ENCODE data around the gene ARHGEF4.

Gene ARHGEF4

DNA sequence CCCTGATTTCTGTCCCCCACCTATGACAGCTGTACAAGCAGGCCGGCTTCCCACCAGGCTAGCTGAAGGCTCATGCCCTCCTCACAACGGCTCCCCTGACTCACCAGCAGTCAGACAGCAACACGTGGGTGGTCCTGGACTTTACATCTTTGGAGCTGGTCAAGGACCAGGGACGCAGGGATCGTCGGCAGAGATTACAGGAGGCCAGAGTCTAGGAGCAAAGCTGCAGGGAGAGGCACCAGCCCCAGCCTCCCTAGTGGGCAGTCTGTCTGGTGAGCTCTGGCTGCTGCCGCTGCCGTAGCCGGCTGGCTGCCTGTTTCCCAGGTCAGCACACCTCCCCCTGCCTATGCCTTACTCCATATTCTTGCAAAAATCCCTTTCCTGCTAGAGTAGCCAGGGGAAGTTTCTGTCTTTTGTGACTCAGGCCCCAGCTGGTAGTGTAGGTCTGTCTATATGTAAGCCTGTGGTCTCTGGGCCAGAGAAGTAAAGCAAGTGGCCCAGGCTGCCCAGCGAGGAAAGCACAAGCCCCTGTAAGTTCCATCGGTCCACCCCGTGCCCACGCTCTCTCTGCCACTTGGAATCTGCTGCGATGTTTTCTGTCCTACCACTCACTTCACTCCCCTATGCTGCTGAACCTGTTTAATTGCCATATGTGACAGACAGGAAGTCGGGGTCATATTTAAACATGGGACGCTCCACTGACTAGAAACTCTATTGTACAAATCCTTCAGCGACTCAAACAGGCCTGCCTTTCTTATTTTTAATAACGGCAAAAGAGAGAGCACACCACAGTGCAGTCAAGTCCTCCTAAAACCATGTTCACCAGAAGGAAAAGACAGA is 2.4 kb upstream of the ARHGEF4 start:
- DNase-seq (ENCODE audit: low read depth, low spot score) = no peak

DNA sequence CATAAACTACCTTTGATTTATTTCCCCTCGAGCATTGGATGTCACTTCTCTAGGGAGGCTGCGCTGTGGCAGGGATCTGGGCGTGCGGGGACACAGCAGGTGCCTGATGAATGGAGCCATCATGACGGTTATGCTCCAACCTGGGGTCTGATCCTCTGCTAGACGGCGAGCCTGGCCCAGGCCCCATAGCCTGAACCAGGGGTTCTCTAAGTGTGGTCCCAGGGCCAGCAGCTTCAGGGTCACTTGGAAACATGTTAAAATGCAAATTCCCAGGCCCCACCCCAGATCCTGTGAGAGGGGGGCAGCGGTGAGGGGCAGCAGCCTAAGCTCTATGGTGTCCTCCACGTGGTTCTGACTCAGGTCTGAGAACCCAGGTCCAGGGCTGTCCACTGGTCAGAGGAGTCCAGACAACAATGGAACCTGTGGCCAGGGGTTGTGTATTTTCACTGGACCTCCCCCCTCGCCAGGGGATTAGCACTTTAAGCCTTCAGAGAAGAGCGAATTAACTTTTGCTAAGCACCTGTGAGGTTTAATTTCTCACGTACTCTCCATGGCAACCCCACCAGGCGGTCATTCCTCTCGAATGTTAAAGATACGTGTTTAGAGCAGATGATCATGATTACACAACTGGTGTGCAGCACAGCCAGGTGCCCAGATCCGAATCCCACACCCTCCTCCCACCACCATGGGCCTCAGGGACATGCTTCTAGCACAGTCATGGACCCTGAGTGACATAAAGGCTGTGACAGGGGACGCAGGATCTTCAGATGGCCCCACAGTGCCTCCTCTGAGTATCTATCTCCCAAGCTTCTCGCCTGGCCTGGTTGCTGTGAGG is 1.6 kb upstream of the ARHGEF4 start:
- DNase-seq (ENCODE audit: low read depth, low spot score) = no peak

DNA sequence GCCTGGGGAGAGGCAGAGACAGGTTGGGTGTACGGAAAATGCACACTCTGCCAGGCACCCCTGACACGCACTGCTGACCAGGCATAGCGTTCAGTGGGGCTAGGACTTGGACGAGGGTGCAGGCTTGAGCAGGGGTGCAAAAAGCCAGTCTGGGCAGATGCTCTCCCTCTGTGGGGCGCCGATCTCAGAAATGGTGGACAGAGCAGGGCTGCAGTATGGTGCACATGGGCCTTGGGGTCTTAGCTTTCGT is 1.0 kb upstream of the ARHGEF4 start:
- no peak for DNase-seq (ENCODE audit: low read depth, low spot score)

DNA sequence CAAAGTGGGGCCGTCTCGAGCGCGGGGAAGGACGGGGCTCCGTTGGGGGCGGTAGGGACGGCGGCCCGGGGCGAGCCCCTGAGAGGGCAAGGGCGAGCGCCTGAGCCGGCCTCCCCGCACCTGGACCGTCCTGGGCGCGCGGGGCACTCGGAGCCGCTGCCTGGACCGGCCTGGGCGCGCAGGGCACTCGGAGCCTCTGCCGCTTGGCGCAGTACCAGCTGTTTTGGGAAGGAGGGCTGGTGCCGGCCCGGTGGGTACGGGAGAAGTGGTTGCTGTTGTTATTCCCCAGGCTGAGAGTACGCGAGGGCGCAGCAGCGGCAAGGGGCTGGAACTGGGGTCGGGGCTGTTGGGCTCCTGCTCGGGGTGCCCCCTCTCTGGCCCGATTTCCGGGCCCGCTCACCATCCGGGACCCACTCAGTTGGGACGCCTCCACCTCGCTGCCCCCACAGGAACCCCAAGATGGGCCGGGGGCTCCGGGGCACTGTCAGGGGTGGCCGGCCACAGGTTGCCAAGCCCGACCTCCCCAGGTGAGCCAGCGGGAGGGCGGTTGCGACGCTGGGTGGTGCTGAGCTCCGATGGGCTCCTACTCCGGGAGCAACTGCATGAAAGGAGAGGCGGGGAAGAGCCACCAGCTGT is 579 bp downstream of the ARHGEF4 start:
- no peak for DNase-seq (ENCODE audit: low read depth, low spot score)

DNA sequence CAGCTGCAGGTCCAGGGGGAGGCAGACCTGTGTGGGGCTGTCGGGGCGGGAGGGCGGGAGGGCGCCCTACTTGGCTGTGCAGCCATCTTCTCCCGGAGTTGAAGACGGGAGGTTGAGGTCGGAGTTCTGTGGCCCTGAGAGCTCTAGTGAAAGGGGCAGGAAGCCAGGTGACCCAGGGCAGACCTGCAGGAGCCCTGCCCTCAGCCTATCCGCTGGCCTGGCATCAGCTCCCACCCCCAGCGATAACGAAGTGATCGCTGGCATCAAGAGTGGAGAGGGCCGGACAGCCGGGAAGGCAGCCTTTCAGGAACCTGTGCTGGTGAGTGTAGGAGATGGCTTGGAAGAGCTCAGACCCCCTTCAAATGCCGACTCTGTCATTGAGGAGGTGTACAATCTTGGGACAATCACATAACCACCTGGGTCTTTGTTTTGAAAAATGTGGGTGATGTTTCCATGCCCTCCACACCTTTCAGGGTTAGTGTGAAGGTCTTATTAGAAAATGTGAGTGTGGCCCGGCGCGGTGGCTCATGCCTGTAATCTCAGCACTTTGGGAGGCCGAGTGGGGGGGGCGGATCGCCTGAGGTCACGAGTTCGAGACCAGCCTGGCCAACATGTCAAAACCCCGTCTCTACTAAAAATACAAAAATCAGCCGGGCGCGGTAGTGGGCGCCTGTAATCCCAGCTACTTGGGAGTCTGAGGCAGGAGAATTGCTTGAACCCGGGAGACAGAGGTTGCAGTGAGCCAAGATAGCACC is 1.3 kb downstream of the ARHGEF4 start:
- DNase-seq (ENCODE audit: low read depth, low spot score) = no peak

DNA sequence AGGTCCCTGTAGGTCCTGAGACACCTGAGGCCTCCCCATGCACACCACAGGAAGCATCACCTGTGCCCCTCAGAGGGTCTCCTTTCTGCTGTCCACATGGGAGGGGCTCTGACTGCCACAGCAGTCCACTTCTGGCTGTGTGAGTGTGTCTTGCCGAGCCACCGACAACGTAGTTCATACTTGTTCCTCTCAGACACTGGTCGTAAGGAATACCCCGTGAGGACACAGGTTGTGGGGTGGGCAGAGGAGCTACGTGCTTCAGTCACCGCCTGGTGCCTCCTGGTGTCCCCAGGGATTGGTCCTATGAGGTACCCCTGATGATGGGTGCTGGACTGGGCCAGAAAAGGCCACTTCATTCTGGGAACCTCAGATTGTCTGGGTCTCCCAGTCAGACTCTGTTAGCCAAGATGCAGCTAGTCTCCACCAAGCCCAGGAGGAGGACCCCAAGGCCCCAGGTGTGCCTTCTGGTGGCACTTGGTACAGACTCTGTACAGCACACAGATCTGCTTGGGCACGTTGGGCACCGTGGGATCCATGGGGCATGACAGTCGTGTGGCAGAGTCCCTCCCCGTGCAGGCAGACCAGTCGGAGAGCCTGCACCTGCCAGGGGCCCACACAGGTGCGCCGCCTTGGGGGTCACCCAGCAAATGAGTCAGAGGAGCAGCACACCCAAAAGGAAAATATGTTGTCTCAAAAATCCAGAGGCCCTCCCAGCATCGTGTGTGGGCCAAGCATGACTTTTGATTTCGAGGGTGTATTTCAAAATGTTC is 2.5 kb downstream of the ARHGEF4 start:
- no peak for DNase-seq (ENCODE audit: low read depth, low spot score)

DNA sequence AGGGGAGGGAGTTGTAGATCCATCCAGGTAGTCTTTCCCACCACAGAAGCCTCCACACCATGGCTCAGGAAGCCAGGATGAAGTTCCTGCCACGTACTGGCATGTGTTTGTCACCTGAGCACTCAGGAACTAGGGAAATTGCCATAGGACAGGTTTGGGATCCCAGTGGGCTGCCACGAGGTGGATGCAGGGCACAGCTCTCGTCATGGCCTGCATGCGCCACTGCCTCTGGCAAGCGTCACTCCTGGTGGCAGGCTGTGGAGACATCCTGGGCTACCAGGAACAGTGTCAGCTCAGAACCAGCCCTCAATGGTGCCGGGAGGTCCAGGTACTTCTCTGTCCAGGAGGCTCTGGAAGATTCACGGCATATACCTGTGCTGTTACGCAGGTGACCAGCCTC is 3.8 kb downstream of the ARHGEF4 start:
- no peak for DNase-seq (ENCODE audit: low read depth, low spot score)

DNA sequence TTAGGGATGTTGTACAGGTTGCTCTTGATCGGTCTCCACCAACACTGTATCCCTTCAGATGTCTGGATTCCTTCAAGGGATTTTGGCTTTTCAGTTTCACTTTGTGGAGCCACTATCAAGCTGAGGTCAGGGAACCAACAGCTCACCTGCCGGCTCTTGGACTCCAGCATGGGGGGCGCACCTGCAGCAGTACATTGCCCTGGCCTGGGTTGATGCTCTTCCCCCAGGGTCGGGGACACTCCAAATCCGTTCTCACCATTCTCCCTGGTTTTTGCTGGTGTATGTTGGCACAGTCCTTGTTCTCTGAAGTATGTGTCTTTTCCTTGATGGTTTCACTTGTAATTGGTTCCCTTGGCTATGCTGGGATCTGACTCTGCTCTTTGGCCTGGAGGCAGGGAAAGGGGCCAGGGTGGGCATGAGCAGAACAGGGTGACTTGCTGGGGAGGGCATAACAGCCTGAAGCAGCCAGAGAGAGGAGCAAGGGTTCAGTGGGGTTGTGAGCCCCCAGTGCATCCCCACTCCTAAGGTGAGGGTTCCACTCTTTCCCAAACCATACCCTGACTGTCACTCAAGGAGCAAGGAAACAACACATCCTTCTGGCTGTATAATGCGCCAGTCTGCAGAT is 5.1 kb downstream of the ARHGEF4 start:
- DNase-seq (ENCODE audit: low read depth, low spot score) = no peak

DNA sequence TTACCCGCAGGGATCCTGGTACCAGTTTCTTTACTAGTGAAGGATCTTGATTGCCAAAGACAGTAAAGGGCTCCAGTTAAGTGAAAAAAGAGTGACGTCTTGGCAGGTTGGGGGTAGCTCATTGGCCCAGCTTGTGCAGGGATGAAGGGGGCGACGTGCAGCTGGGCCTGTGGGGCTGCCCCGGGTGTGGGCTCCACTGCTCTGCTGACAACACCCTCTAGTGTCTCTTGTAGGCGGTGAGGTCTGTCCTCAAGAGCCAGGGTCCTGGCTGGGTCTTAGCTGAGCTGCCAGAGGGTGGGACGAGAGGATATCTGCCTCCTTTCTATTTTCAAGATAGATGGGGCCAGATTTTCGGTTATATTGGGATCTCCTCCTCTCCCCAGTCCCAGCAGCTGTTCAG is 6.1 kb downstream of the ARHGEF4 start:
- DNase-seq (ENCODE audit: low read depth, low spot score) = no peak

DNA sequence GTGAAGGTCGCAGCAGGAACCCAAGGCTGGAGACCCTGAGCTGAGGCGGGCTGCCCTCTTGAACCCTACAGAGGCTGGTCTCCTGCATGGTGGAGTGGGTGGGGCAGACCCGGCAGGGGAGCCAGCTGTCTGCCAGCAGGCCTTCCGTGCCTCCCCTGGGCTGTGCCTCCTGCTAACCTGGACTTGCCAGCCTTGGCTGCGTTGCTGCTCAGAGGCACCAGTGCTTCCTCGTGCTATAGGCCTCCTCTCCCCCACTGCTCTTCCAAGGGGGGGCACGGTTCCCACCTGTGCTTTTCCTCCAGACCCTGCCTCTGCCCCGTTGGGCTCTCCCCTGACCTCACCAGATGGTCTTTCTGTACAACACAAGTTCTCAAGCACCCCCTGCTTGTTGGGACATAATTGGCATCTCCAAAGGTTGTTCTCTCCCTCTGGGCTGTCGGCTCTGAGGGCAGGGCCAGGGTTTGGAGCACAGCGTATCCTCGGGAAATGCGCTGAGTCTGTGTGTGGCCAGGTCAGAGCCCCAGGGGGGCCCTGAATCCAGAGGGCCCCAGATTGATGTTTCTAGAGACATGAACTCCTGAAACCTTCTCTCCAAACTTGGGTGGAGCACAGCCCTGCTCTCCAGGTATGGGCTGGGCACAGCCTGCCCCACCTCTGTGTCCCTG is 6.7 kb downstream of the ARHGEF4 start:
- no peak for DNase-seq (ENCODE audit: low read depth, low spot score)

DNA sequence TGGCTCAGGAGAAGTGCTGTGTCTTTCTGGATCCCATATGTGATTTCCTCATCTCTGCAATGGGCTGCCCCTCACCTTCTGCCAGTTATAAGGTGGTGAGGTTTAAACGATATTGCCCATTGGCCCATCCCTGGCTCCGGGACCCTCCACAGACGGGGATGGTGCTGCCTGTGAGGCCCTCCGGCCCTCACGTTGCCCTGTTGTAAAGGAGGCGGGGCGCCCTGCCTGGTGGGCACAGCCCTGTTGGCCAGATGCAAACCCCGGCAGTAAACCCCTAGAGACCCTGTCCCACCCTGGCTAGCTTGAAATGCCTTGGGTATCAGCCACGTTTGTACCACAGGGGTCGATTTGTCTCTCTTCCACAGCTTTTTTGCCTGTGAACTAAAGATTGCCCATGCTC is 7.4 kb downstream of the ARHGEF4 start:
- no peak for DNase-seq (ENCODE audit: low read depth, low spot score)

DNA sequence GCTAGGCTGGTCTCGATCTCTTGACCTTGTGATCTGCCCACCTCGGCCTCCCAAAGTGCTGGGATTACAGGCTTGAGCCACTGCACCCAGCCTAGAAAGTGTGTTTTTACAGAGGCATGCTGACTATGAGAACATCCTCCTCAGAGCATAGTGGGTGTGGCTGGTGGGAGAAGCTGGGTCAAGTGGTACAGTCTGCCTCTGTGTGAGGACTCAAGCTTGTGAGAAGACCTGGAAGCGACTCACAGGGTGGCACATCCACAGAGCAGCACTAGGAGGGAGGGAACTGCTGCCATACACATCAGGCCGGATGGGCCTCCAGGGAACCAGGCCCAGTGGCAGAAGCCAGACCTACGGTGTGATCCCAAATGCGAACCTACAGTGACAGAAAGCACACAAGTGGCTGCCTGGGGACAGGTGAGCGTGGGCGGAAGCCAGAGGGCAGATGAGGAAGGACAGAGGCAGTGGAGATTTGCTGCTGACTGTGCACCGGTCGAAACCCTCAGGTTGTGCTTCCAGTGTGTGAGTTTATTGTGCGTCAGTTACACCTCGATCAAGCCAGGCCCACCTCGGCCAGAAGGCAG is 8.9 kb downstream of the ARHGEF4 start:
- no peak for DNase-seq (ENCODE audit: low read depth, low spot score)

DNA sequence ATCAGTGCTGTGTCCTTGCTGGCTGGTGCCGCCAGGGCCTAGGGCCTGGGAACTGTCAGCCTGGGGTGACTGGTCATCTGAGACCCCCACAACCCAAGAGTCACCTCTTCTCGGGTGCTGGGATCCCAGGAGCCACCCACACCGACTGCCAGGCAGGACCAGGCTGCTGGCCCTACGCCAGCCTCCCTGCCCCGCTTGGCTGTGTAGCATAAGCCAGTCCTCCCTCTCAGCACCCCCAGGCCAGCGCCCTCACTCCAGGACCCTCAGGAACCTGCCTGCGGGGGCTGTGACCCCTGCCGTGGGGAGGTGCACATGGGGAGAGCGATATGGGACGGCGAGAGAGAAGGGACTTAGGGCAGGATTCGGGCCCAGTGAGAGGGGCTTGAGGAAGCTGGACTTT is 9.5 kb downstream of the ARHGEF4 start:
- no peak for DNase-seq (ENCODE audit: low read depth, low spot score)

DNA sequence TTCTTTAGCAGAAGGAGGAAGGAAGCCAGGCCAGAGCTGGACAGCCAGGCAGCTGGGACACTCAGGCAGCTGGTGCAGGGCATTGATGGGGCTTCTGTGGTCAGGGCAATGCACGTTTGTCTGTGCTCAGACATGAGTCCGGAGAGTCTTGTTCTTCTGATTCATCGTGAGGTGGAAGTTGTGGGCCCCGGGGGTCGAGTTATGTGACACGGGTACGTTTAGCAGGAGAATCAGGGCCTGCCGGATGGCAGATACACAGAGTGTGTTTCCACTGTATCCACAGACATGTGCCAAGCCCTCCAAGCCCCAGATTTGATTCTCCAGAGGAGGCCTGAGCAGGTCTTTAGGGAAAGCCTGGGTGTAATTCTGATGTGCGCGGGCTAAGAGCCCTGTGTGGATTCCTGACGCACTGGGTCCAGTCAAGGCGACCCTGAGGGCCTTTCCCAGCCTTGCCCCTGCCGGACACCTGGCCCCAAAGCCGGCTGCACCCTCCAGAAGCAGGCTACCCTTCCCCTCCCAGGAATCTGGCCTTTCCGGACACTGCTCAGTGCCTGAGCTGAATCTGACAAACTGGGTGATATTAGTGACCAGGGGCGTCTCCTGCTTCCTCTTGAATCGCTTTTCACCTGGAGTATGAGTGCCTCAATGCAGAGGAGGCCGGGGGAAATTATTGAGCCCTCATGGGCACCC is 10.1 kb downstream of the ARHGEF4 start:
- no peak for DNase-seq (ENCODE audit: low read depth, low spot score)

DNA sequence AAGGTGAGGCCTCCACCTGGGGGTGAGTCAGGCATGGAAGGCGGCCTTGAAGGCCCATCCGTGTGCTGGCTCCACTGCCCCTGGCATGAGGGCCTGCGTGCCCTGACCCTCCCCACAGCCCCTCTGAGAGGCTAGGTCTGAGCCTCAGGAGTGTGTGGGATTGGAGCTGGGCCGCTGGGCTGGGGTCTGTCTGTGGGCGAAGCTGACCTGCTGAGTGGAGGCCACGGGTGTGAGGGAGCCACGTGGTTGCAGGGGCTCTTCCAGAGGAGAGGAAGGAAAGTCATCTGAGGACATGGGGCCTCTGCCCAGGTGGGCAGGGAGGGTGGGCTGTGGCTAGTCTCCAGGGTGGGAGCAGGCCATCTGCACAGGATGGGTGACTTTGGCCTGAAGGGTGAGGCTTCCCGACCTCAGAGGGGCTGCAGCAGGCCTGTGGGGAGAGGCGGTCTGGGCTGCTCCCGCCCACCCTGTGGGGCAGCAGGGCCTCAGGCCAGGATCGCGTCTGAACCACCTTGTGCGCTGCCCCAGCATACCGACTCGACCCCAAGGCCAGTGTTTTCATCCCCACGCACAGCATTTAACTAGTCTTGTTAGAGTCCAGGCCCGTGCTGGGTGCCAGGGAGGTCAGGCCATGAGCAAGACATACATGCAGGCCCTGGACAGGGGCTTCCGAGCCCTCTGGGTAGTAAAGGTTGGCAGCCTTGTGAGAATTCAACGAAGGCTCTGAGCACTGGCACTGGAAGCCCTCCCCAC is 11.2 kb downstream of the ARHGEF4 start:
- DNase-seq (ENCODE audit: low read depth, low spot score) = no peak

DNA sequence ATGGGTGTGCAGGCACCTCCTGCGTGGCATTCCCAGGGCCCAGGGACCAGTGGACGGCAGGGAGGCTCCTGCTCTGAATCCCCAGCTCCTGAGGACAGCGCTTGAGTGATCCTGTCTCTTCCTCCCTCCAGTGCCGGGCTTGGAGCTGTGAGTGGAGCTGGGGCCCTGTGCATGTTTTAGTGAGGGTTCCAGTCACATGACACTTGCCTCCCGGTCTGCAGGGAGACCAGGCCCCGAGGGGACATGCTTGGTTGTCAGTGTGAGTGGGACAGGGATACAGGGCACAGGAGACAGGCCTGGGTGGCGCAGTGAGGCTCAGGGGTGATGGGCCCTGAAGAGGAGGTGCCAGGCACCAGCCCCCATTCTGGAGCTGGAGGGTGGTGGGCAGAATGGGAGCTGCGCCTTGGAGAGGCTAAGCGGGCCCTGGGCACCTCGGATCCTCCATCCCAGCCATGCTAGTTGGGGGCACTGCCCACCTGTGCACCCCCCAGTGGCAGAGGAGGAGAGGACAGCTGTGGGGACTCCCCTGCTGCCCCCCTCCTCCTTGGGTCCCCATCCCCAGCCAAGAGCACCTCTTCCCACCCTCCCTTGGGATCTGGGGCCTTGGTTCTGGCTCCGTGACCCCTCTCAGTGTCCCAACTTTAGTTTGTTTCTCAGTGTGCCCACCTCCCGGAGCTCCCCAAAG is 12.0 kb downstream of the ARHGEF4 start:
- DNase-seq (ENCODE audit: low read depth, low spot score) = no peak

DNA sequence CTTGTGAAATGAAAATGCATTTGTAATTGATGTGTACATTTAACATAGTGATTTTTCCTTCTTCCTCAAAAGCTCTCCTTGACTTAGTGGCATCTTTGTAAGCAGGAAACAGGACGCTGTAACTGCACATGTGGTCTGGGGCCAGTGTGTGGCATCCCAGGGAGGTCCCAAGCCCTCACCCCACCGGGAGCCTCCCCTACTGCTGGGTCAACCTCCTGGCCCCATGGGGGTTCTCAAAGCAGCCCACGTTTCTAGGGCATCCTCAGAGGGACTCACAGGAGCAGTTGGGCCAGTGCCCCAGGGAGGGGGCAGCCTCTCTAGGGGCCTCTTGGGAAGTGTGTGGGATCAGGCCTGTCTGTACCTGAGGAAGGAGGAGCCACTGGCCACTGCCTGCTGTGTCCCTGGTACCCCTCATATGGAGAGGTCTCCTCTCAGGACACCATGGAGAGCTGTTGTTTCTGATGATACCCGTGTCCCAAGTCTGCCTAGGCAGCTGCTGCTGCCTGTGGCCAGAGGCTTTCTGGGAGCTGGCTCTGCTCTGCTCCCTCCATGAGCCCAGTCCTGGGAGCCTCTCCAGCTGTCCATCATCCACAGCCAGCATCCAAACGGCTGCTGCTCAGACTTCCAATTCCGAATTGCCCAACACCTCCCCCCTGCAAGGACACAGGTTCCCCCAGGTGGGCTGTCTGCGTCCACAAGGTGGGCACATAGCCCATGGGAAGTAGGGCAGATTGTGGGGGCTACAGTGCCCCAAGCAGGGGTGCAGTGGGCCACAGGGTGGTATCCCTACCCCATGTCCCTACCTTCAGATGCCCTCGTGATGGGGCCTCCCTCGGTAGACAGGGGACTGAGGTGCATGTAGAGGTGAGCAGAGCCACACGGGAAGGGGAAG is 13.4 kb downstream of the ARHGEF4 start:
- DNase-seq (ENCODE audit: low read depth, low spot score) = no peak
